GM12875 (cell line): ENCODE measurements around the gene MEI4.
"Not testable (repeated sequence)": the region's sequence is repeated elsewhere in the genome, so short reads cannot be mapped to it uniquely, and the experiment has no call there.

Source experiments
- H3K4me3 ChIP-seq: one replicate; pipeline ENCODE4 v1.5.1; 2011; ENCODE audit warnings: low read depth, low read length, control low read depth
- CTCF ChIP-seq: IDR thresholded peaks from 2 replicates; pipeline ENCODE4 v1.5.1; 2011; ENCODE audit warnings: low read depth, mild to moderate bottlenecking, control low read depth, inconsistent platforms, low read length, moderate library complexity, borderline replicate concordance; ENCODE audit not compliant: insufficient read depth

The MEI4 gene

GRCh38 chr6:77814119-77814518, 161.3 kb downstream of the MEI4 start:
- TF ChIP-seq CTCF = no peak
- H3K4me3 ChIP-seq = no peak overlapping the region

GRCh38 chr6:77815531-77815930, 162.7 kb downstream of the MEI4 start:
- H3K4me3 ChIP-seq = no peak overlapping the region
- TF ChIP-seq CTCF = no peak

DNA sequence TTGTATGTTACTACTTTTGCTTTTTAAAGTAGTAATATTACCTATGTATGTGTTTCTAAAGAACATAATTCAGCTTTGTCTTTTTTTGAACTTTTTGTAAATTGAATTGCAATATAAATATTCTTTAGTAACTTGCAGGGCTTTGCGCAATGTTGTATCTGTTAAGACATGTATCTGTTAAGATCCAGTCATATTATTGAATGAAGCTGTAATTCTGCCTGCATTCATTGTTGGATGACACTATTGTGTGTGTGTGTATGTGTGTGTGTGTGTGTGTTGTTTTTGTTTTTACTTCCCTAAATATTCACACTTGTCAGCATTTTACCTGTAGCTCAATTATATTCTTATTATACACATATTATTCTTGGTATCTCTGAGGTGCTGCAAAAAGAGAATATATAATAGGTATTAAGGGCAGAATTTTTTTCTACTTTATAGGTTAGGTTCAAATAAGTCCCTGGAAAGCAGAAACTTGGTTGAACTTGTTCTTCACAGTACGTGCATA, 164.0 kb downstream of the MEI4 start:
- no peak overlapping the region for H3K4me3 ChIP-seq
- no peak for TF ChIP-seq CTCF

- H3K4me3 ChIP-seq = no peak overlapping the region
- TF ChIP-seq CTCF = no peak
These were observed 169.4 kb downstream of the MEI4 start for GRCh38 chr6:77822265-77822664.

DNA sequence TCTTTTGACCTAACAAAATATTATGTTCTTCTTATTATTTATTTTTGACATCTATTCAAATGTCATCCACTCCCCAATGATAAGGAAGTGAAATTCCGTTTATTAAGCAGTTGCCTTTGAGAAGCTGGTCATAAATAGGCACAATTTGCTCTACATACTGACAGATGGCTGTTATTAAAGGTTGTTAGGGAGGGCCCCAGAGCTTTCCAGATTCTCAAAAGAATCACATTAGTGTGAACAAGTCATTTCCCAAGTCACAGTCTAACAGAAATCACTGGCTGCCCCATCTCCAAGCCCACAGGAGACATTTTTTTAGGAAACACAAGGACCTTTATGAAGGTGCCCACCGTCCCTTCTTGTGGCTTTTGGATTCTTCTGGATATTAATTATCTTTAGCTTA, 172.4 kb downstream of the MEI4 start:
- TF ChIP-seq CTCF = no peak
- H3K4me3 ChIP-seq = no peak overlapping the region

DNA sequence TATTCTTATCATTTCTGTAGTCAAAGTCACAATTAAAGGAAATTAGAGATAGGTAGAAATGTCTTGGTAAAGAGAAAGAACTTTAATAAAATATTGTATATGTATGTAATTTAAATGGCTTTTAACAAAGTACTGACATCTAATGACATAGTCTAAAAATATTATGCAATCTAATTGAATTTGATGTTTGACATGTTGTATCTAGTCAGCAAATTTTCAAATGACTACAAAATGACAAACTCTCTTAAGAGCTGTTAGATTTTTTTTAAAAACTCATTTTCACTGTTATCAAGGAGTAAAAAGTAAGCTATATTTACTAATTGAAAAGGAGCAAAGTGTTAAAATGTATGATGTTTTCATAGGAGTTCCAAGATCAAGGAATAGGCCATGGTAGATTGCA, 176.9 kb downstream of the MEI4 start:
- no peak for TF ChIP-seq CTCF

DNA sequence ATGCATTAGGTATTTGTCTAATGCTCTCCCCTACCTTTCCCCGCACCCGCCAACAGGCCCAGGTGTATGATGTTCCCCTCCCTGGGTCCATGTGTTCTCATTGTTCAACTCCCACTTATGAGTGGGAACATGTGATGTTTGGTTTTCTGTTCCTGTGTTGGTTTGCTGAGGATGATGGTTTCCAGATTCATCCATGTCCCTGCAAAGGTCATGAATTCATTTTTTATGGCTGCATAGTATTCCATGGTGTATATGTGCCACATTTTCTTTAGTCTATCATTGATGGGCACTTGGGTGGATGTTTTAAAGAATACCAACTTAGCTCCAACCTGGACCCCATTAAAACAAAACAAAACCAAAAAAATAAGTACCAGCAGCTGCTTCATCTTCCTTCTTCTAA, 180.9 kb downstream of the MEI4 start:
- not testable (repeated sequence) for H3K4me3 ChIP-seq

More for the DNA sequence above, 176.9 kb downstream of the MEI4 start:
- no peak overlapping the region for H3K4me3 ChIP-seq

DNA sequence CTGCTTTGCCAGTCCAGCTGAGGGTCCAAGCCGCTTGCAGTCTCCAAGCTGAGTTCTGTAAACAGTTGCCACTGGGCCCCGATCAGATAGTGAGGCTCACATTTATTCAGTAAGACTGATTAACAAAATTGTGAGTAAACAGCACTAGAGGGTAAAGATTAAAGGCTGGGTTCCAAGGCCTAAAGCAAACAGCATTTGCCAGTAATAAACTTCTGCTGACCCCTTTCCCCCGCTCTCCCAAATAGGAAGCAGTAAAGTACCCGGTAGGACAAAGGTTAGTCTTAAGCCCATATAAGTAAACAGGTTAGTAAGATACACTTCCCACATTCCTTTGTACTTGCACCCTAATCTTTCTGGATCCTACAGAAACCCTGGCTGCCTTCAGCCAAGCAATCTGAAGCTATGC, 181.8 kb downstream of the MEI4 start:
- H3K4me3 ChIP-seq = no peak overlapping the region
- no peak for TF ChIP-seq CTCF
